Fibroblast of pulmonary artery (primary cell): ENCODE data around the gene SGSM1.
"Not testable (repeated sequence)": the region's sequence is repeated elsewhere in the genome, so short reads cannot be mapped to it uniquely, and the experiment has no call there.

ENCODE experiments used
- DNase-seq: peaks from one replicate; pipeline ENCODE4 v3.0.0-alpha.2; 2010; ENCODE audit warnings: low read depth
- H3K4me3 ChIP-seq: replicated peaks from 2 replicates; pipeline ENCODE4 v1.5.1; 2011; ENCODE audit warnings: low read depth, mild to moderate bottlenecking, control low read depth, low read length, moderate library complexity
- CTCF ChIP-seq: IDR thresholded peaks from 2 replicates; pipeline ENCODE4 v1.5.1; 2011; ENCODE audit warnings: mild to moderate bottlenecking, control low read depth, low read length, inconsistent platforms; ENCODE audit errors: missing control alignments

Gene SGSM1

GRCh38 chr22:24836282-24836681, 30.3 kb downstream of the SGSM1 start:
- peak; percentile 28 for DNase-seq
- H3K4me3 ChIP-seq = no peak overlapping the region
- no peak for TF ChIP-seq CTCF

- H3K4me3 ChIP-seq, DNase-seq: not testable (repeated sequence)
- TF ChIP-seq CTCF = peak; percentile 7
Measured at GRCh38 chr22:24837517-24837916, 31.5 kb downstream of the SGSM1 start.

- no peak overlapping the region for H3K4me3 ChIP-seq
- TF ChIP-seq CTCF = no peak
- DNase-seq = peak; percentile 7
Measured at GRCh38 chr22:24841261-24841660, 35.2 kb downstream of the SGSM1 start.

GRCh38 chr22:24843048-24843447, 37.0 kb downstream of the SGSM1 start:
- peak; percentile 8 for DNase-seq
- TF ChIP-seq CTCF = no peak
- no peak overlapping the region for H3K4me3 ChIP-seq

GRCh38 chr22:24845041-24845898, 39.3 kb downstream of the SGSM1 start:
- peak; percentile 13 for DNase-seq
- no peak overlapping the region for H3K4me3 ChIP-seq
- no peak for TF ChIP-seq CTCF

GRCh38 chr22:24847490-24847889, 41.5 kb downstream of the SGSM1 start:
- no peak for TF ChIP-seq CTCF

More at GRCh38 chr22:24847490-24847889, 41.5 kb downstream of the SGSM1 start:
- no peak for DNase-seq
- H3K4me3 ChIP-seq = no peak overlapping the region
